NOMO-1 (cell line): ENCODE measurements around the gene NPY5R.

Source experiments
- DNase-seq, 2 experiments: peaks; one replicate each; lab custom pipeline; 2025; ENCODE audit not compliant: unreplicated experiment in 2 of 2; lab: John Stamatoyannopoulos, UW

NPY5R gene

DNA sequence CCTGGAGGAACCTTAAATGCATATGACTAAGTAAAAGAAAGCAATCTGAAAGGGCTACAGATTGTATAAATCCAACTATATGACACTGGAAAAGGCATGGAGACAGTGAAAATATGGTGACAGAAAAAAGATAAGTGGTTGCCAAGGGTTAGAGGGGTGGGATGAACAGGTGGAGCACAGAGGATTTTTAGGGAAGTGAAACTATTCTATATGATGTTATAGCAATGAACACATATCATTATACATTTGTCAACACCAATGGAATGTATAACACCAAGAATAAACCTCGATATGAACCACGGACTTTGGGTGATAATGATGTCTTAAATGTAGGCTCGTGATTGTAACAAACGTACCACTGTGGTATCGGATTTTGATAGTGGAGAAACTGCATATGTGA is 40.7 kb downstream of the NPY5R start:
- no peak for DNase-seq

GRCh38 chr4:163384926-163385325 is 41.2 kb downstream of the NPY5R start:
- no peak for DNase-seq

- DNase-seq: no peak
Observed at GRCh38 chr4:163385466-163385865, 41.8 kb downstream of the NPY5R start.

GRCh38 chr4:163391756-163392155 is 48.1 kb downstream of the NPY5R start:
- DNase-seq: no peak

- no peak for DNase-seq
Observed at GRCh38 chr4:163392328-163392727, 48.6 kb downstream of the NPY5R start.

GRCh38 chr4:163393471-163393870 is 49.8 kb downstream of the NPY5R start:
- no peak for DNase-seq

- DNase-seq: no peak
Observed at GRCh38 chr4:163395055-163395454, 51.4 kb downstream of the NPY5R start.

GRCh38 chr4:163395758-163396157 is 52.1 kb downstream of the NPY5R start:
- DNase-seq: no peak

- no peak for DNase-seq
Observed at GRCh38 chr4:163398238-163398637, 54.5 kb downstream of the NPY5R start.

DNA sequence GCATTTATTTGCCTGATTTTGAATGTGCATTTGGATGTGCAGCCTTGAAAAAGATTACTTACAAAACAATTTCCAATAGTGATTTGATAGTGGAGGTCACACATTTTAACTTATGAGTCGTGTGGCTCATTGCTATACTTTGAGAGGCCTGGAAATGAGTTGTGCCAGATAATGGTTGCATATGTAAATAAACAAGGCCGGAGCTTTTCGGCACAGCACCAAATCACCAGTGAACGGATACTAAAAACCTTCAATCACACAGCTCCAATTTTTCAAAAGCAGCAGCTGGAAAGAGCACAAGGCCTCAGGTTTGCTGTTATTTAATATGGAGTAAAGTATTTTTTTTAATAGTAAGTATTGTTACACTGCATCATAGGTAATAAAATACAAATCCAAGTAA is 57.2 kb downstream of the NPY5R start:
- no peak for DNase-seq
